HepG2 (cell line): Measurements from ENCODE around the gene KHK. TPM values are rescaled to one million over a fixed set of nuclear protein-coding genes. Genes with fewer than 3 reads are reported as not detected.

ENCODE experiments used
- GATAD1 ChIP-seq: IDR thresholded peaks from 2 replicates; pipeline ENCODE4 v1.6.1; 2016; ENCODE audit warnings: missing genetic modification reagents, missing compliant biosample characterization
- HNRNPH1 ChIP-seq: fragments of 200-400 bp; formaldehyde crosslinking; optimal IDR thresholded peaks from 2 replicates; pipeline ENCODE3; 2017; ENCODE audit warnings: mild to moderate bottlenecking, low read depth, low read length
- RAD21 ChIP-seq: fragments of 450-650 bp; formaldehyde crosslinking; IDR thresholded peaks from 2 replicates; pipeline ENCODE4 v1.5.0; 2020; ENCODE audit warnings: mild to moderate bottlenecking
- ZNF124 ChIP-seq: sonication (generic); formaldehyde crosslinking; IDR thresholded peaks from 2 replicates; pipeline ENCODE4 v1.4.0; 2020; ENCODE audit warnings: missing genetic modification reagents
- polyA plus RNA-seq, 8 experiments: library from polyadenylated mRNA; depleted of rRNA in 3 of 8; stranded (reverse) in 7 of 8; unstranded in 1 of 8; fragments of >200 nt; fragmentation: Illumina TruSeq in 4 of 8; extraction: Trizol in 4 of 8; gene quantifications; 2 replicates each; pipeline versions ENCODE4 v1.2.1 to v1.2.3, GENCODE V29; 2011 to 2016; ENCODE audit warnings: low read depth in 4 of 8, missing spikeins in 1 of 8, mixed read lengths in 1 of 8; ENCODE audit not compliant: insufficient read depth in 1 of 8
- total RNA-seq, 5 experiments: library from RNA; depleted of rRNA; stranded (reverse); fragments of >200 nt; fragmentation: Illumina TruSeq; extraction: Trizol; gene quantifications; 2 replicates each; pipeline ENCODE4 v1.2.3, GENCODE V29; 2016; ENCODE audit warnings: low read depth in 1 of 5
- TF ChIP-seq, protein P1 (sequence below): sonication (generic); formaldehyde crosslinking; IDR thresholded peaks from 2 replicates; pipeline ENCODE4; 2020; ENCODE audit warnings: missing genetic modification reagents, mild to moderate bottlenecking, borderline replicate concordance
- TF ChIP-seq, protein P2 (sequence below): IDR thresholded peaks from 2 replicates; pipeline ENCODE4 v1.6.1; 2016; ENCODE audit warnings: low read depth, missing genetic modification reagents, missing compliant biosample characterization

The KHK gene
- total and polyA plus RNA-seq, 2 of the 13 experiments (the other 11 are each of a cell fraction or from before 2014, with no cell fraction given), result 40.9 to 99.2 TPM

GRCh38 chr2:27086090-27086723, 365 bp upstream of the KHK start (continued):
- TF ChIP-seq, protein P1, sequence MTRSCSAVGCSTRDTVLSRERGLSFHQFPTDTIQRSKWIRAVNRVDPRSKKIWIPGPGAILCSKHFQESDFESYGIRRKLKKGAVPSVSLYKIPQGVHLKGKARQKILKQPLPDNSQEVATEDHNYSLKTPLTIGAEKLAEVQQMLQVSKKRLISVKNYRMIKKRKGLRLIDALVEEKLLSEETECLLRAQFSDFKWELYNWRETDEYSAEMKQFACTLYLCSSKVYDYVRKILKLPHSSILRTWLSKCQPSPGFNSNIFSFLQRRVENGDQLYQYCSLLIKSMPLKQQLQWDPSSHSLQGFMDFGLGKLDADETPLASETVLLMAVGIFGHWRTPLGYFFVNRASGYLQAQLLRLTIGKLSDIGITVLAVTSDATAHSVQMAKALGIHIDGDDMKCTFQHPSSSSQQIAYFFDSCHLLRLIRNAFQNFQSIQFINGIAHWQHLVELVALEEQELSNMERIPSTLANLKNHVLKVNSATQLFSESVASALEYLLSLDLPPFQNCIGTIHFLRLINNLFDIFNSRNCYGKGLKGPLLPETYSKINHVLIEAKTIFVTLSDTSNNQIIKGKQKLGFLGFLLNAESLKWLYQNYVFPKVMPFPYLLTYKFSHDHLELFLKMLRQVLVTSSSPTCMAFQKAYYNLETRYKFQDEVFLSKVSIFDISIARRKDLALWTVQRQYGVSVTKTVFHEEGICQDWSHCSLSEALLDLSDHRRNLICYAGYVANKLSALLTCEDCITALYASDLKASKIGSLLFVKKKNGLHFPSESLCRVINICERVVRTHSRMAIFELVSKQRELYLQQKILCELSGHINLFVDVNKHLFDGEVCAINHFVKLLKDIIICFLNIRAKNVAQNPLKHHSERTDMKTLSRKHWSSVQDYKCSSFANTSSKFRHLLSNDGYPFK (CRISPR knock-in tag), result no peak
- TF ChIP-seq GATAD1 (CRISPR knock-in tag) (peak; percentile 75), RAD21 (CRISPR knock-in tag) (peak; percentile 94), HNRNPH1 (no peak), ZNF124 (CRISPR knock-in tag) (peak; percentile 81; the same call in 1 of the 2 replicates)
- TF ChIP-seq, protein P2, sequence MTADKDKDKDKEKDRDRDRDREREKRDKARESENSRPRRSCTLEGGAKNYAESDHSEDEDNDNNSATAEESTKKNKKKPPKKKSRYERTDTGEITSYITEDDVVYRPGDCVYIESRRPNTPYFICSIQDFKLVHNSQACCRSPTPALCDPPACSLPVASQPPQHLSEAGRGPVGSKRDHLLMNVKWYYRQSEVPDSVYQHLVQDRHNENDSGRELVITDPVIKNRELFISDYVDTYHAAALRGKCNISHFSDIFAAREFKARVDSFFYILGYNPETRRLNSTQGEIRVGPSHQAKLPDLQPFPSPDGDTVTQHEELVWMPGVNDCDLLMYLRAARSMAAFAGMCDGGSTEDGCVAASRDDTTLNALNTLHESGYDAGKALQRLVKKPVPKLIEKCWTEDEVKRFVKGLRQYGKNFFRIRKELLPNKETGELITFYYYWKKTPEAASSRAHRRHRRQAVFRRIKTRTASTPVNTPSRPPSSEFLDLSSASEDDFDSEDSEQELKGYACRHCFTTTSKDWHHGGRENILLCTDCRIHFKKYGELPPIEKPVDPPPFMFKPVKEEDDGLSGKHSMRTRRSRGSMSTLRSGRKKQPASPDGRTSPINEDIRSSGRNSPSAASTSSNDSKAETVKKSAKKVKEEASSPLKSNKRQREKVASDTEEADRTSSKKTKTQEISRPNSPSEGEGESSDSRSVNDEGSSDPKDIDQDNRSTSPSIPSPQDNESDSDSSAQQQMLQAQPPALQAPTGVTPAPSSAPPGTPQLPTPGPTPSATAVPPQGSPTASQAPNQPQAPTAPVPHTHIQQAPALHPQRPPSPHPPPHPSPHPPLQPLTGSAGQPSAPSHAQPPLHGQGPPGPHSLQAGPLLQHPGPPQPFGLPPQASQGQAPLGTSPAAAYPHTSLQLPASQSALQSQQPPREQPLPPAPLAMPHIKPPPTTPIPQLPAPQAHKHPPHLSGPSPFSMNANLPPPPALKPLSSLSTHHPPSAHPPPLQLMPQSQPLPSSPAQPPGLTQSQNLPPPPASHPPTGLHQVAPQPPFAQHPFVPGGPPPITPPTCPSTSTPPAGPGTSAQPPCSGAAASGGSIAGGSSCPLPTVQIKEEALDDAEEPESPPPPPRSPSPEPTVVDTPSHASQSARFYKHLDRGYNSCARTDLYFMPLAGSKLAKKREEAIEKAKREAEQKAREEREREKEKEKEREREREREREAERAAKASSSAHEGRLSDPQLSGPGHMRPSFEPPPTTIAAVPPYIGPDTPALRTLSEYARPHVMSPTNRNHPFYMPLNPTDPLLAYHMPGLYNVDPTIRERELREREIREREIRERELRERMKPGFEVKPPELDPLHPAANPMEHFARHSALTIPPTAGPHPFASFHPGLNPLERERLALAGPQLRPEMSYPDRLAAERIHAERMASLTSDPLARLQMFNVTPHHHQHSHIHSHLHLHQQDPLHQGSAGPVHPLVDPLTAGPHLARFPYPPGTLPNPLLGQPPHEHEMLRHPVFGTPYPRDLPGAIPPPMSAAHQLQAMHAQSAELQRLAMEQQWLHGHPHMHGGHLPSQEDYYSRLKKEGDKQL (CRISPR knock-in tag), result no peak
